ENCODE measurements around the gene KIAA0232.

Gene KIAA0232

DNA sequence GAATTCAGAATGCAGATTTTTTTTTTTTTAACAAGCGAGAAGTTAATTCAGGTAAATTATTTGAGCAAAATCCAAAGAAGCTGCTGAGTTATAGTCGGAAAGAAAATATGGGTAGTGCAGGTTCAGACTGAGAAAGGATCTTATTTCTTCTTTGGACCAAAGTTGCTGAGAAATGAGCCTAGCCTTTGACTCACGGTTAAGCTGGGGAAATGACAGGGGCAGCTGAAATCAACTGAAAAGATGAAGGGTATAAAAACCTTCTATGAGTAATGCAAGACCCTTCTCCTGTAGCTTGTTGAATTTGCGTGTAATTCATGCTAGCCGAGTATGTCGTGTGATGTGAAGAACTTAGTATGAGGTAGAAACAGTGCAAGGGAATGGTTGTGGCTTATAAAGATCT, 63.0 kb downstream of the KIAA0232 start:
- no peak for TF ChIP-seq POLR2A (IDR thresholded peaks at IDR 0.05; ENCODE audit: low read length)
- TF ChIP-seq GATA1 (IDR thresholded peaks at IDR 0.05; ENCODE audit: low read depth, low read length) = no peak
- DNase-seq = no peak

GRCh38 chr4:6847178-6847577, 64.7 kb downstream of the KIAA0232 start:
- TF ChIP-seq GATA1 (IDR thresholded peaks at IDR 0.05; ENCODE audit: low read depth, low read length) (no peak), POLR2A (IDR thresholded peaks at IDR 0.05; ENCODE audit: low read length) (no peak)

DNA sequence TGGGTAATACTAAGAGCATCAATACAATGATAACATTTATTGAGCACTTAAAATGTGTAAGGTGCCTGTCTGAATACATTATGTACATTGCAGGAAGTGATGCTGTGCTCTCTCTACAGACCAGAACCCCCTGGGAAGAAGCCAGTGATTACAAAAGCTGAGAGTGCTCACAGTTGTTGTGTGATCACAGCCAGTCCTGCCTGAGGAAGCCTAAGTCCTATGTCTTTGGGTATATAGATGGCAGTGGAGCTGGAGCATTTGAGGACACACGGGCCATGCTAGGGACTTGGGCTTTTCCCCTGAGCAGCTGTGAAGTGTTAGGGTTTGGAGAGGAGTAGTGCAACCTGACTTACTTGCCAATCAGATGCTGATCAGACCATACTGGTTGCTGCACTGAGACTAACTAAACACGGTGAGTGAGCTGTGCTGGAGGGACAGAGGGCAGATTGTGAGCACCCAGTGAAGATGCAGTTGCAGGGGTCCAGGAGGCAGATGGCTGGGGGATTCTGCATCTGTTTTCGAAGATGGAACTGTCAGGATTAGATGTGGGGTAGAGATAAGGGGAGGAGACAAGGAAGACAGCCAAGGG, 66.3 kb downstream of the KIAA0232 start:
- no peak for DNase-seq

More at GRCh38 chr4:6847178-6847577, 64.7 kb downstream of the KIAA0232 start:
- no peak for DNase-seq

GRCh38 chr4:6849691-6850090, 67.2 kb downstream of the KIAA0232 start:
- DNase-seq = no peak

More for the DNA sequence above, 66.3 kb downstream of the KIAA0232 start:
- TF ChIP-seq POLR2A (IDR thresholded peaks at IDR 0.05; ENCODE audit: low read length) (no peak), GATA1 (IDR thresholded peaks at IDR 0.05; ENCODE audit: low read depth, low read length) (no peak)

GRCh38 chr4:6851431-6851830, 68.9 kb downstream of the KIAA0232 start:
- DNase-seq = peak in 1 of 2 experiments; percentile 10
- no peak for TF ChIP-seq POLR2A (IDR thresholded peaks at IDR 0.05; ENCODE audit: low read length)
- TF ChIP-seq GATA1 (IDR thresholded peaks at IDR 0.05; ENCODE audit: low read depth, low read length) = no peak

More at GRCh38 chr4:6849691-6850090, 67.2 kb downstream of the KIAA0232 start:
- TF ChIP-seq POLR2A (IDR thresholded peaks at IDR 0.05; ENCODE audit: low read length) (no peak), GATA1 (IDR thresholded peaks at IDR 0.05; ENCODE audit: low read depth, low read length) (no peak)

GRCh38 chr4:6851962-6852361, 69.4 kb downstream of the KIAA0232 start:
- DNase-seq = no peak
- no peak for TF ChIP-seq GATA1 (IDR thresholded peaks at IDR 0.05; ENCODE audit: low read depth, low read length)
- TF ChIP-seq POLR2A (IDR thresholded peaks at IDR 0.05; ENCODE audit: low read length) = no peak

GRCh38 chr4:6852582-6852981, 70.1 kb downstream of the KIAA0232 start:
- TF ChIP-seq GATA1 (IDR thresholded peaks at IDR 0.05; ENCODE audit: low read depth, low read length) (no peak), POLR2A (IDR thresholded peaks at IDR 0.05; ENCODE audit: low read length) (no peak)
- DNase-seq = no peak

DNA sequence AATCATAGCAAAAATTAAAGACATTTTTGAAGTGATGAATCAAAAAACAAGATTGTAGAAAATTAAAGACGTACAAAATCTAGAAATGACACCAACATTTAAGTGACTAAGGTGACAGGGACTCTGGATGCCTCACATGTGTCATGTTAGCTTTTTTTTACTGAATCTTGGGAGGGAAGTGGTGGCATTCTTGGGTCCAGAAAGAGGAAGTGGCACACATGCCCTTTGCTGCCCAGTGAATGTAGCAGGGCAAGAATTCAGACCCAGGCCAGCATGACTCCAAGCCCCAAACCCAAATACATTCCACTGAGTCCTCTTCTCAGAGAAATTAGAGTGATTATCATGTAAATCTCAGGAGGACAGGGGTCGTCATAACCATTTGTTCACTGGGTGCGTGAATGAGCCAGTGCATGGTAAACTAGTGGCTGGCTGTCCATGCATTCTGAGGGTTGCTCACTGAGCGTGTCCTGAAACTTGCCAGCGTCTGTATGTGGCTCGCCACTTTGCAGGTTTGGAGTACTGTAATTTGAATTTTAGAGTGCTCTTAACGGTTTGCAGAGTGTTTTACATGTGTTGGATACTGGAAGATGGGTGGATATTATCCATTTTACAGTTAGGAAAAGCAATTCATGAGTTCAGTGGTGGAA, 71.7 kb downstream of the KIAA0232 start:
- TF ChIP-seq GATA1 (IDR thresholded peaks at IDR 0.05; ENCODE audit: low read depth, low read length) = no peak
- TF ChIP-seq POLR2A (IDR thresholded peaks at IDR 0.05; ENCODE audit: low read length) = no peak
- no peak for DNase-seq

- no peak for TF ChIP-seq POLR2A (IDR thresholded peaks at IDR 0.05; ENCODE audit: low read length)
- TF ChIP-seq GATA1 (IDR thresholded peaks at IDR 0.05; ENCODE audit: low read depth, low read length) = no peak
- peak; percentile 66 to 79 for DNase-seq
Observed at GRCh38 chr4:6855692-6856297, 73.3 kb downstream of the KIAA0232 start.

DNA sequence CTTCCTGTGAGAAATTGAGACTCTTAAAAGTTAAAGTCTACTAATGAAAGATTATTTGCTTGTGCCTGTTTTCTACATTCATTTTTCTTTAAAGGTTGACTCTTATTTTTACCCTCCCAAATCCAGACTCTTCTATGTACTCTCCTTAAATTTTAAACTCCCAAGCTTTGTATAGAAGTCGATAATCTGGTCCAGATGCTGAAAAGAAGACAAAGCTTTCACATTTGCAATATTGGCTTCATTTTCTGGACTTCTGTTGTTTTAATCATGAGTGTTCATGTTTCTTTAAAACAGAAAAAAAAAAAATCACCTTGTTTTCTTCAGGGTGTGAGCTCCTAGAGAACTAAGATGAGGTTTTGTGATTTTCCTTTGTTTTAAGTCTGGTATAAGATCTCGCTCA, 73.9 kb downstream of the KIAA0232 start:
- DNase-seq = peak in 1 of 2 experiments; percentile 40
- TF ChIP-seq GATA1 (IDR thresholded peaks at IDR 0.05; ENCODE audit: low read depth, low read length) = no peak
- no peak for TF ChIP-seq POLR2A (IDR thresholded peaks at IDR 0.05; ENCODE audit: low read length)

DNA sequence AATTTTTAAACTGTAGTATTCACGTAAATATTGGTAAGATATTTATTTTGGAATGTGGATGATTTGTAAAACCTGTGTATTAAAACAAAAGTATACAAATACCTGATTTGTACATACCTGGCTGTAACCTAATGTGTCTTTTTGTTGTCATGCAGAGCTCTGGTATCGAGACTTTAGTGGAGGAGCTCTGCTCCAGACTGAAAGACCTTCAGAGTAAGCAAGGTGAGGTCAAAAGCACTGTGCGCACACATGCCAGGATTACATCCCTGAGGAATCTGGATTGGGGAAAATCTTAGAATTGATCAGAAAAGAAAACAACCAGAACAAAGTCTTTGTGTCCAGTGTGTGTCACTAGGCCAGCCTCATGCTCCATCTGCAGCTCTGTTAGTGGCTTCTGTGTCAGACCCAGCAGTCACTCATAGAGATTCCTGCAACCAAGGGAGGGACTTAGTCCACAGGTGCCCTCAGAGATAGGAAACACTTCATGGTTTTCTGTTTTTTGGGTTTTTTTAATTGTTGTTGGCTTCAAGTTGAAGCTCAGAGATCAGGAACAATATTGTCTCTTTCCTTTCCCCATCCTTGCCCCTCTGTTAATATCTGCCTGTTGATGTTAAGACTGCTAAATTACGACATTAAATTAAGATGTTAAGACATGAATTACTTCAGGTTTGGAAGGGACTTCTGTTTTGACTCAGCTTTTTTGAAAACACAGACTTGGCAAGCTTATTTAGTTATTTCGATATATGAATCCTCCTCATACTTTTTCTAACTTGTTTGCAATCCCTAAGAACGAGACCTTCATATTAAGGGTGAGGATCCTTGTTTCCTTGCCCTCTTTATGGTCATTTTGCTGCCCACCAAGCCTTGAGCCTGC, 74.7 kb downstream of the KIAA0232 start:
- no peak for DNase-seq
- TF ChIP-seq GATA1 (IDR thresholded peaks at IDR 0.05; ENCODE audit: low read depth, low read length) = no peak
- TF ChIP-seq POLR2A (IDR thresholded peaks at IDR 0.05; ENCODE audit: low read length) = no peak

- DNase-seq = no peak
- TF ChIP-seq POLR2A (IDR thresholded peaks at IDR 0.05; ENCODE audit: low read length) = no peak
- TF ChIP-seq GATA1 (IDR thresholded peaks at IDR 0.05; ENCODE audit: low read depth, low read length) = no peak
Observed at GRCh38 chr4:6858997-6859396, 76.5 kb downstream of the KIAA0232 start.

DNA sequence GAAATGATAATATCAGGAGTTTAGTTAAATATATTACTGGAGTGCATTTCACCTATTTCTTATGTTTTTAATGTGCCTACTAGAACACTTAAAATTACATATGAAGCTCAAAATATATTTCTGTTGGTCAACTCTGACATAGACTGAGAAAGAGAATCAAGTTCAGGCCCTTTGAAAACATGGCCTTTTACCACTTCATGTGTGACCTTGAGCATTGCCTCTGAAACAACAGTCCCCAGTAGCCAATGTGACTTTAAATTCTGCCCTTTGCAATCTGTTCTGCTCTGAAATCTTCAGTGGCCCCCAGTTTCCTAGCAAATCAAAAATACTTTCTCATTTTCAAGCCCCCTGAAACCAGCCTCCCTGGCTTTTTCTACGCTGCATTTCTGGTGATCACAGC, 77.0 kb downstream of the KIAA0232 start:
- DNase-seq = no peak
- no peak for TF ChIP-seq POLR2A (IDR thresholded peaks at IDR 0.05; ENCODE audit: low read length)
- TF ChIP-seq GATA1 (IDR thresholded peaks at IDR 0.05; ENCODE audit: low read depth, low read length) = no peak

DNA sequence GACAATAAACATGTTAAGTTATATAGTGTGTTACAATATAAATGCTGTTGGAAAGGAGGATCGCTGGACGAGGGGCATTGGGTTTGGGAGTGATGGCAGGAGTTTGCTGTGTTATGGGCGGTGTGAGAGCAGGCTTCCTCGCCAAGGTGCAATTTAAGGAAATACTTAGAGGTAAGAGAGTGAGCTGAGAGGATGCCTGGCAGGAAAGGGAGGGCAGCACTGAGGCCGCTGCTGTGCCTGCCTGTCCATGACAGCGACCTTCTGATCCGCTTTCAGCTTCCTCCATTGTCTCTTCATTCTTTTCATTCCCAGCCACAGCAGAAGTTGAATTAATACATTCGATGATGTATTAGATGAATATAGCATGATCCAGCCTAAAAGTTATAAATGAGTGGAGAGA, 85.9 kb downstream of the KIAA0232 start:
- TF ChIP-seq POLR2A (IDR thresholded peaks at IDR 0.05; ENCODE audit: low read length) (no peak), GATA1 (IDR thresholded peaks at IDR 0.05; ENCODE audit: low read depth, low read length) (no peak)
- no peak for DNase-seq
